ENCODE results near the gene PTPRT.

- TF ChIP-seq MAX (IDR thresholded peaks at IDR 0.05) (no peak), RFX5 (IDR thresholded peaks at IDR 0.05) (no peak), CBX8 (IDR thresholded peaks at IDR 0.05) (no peak), CTCF (IDR thresholded peaks at IDR 0.05) (no peak), POLR2A (IDR thresholded peaks at IDR 0.05; ENCODE audit: low read length) (no peak)
Measured at GRCh38 chr20:43065299-43065698, 124.4 kb downstream of the PTPRT start.

All from A549 (cell line).